Loucy (cell line): ENCODE measurements around the gene ST7L.

Experiments
- H2AFZ ChIP-seq: fragments of 200-600 bp; sonication (generic); 2 replicates; pipeline ENCODE4 v1.6.0; 2016; ENCODE audit warnings: antibody characterized with exemption, mild to moderate bottlenecking, low read length, moderate library complexity
- H3F3A ChIP-seq: fragments of 200-600 bp; 2 replicates; pipeline ENCODE4 v1.6.0; 2016; ENCODE audit warnings: antibody characterized with exemption, low read depth, mild to moderate bottlenecking
- H3K27me3 ChIP-seq: fragments of 200-600 bp; sonication (generic); 2 replicates; pipeline ENCODE4 v1.6.1; 2014; ENCODE audit warnings: low read length, mild to moderate bottlenecking; ENCODE audit not compliant: insufficient read depth, poor library complexity, severe bottlenecking
- H3K36me3 ChIP-seq: fragments of 200-600 bp; sonication (generic); 2 replicates; pipeline ENCODE4 v1.6.1; 2016; ENCODE audit warnings: low read length; ENCODE audit not compliant: insufficient read depth
- H3K4me1 ChIP-seq: fragments of 200-600 bp; sonication (generic); 2 replicates; pipeline ENCODE4 v1.5.1; 2014; ENCODE audit warnings: low read length, mild to moderate bottlenecking; ENCODE audit not compliant: insufficient read depth, poor library complexity, severe bottlenecking
- H3K4me2 ChIP-seq: fragments of 200-600 bp; sonication (generic); 2 replicates; pipeline ENCODE4 v1.6.0; 2014; ENCODE audit warnings: antibody characterized with exemption, low read length, low read depth, mild to moderate bottlenecking; ENCODE audit not compliant: poor library complexity, severe bottlenecking
- H3K4me3 ChIP-seq: fragments of 200-600 bp; sonication (generic); 2 replicates; pipeline ENCODE4 v1.5.1; 2014; ENCODE audit warnings: low read length, mild to moderate bottlenecking, mixed read lengths; ENCODE audit not compliant: poor library complexity, severe bottlenecking
- H3K79me2 ChIP-seq: fragments of 200-600 bp; sonication (generic); 2 replicates; pipeline ENCODE4 v1.6.1; 2014; ENCODE audit warnings: low read length; ENCODE audit not compliant: insufficient read depth
- H3K9ac ChIP-seq: fragments of 200-600 bp; sonication (generic); 2 replicates; pipeline ENCODE4 v1.6.0; 2014; ENCODE audit warnings: mild to moderate bottlenecking, low read depth, low read length, moderate library complexity; ENCODE audit not compliant: poor library complexity, severe bottlenecking
- H3K9me2 ChIP-seq: fragments of 200-600 bp; sonication (generic); replicated peaks from 2 replicates; pipeline ENCODE4 v1.6.1; 2016; ENCODE audit warnings: low read depth, low read length, mixed read lengths
- H3K9me3 ChIP-seq: fragments of 200-600 bp; sonication (generic); 2 replicates; pipeline ENCODE4 v1.6.1; 2014; ENCODE audit warnings: mild to moderate bottlenecking, antibody characterized with exemption, low read length, low read depth; ENCODE audit not compliant: insufficient read depth
- H4K20me1 ChIP-seq: fragments of 200-600 bp; sonication (generic); 2 replicates; pipeline ENCODE4 v1.6.0; 2014; ENCODE audit warnings: antibody characterized with exemption, low read length, mild to moderate bottlenecking; ENCODE audit not compliant: insufficient read depth, poor library complexity, severe bottlenecking
- EZH2phosphoT487 ChIP-seq: fragments of 200-600 bp; IDR thresholded peaks from 2 replicates; pipeline ENCODE4 v1.6.1; 2018; ENCODE audit warnings: antibody characterized with exemption, mild to moderate bottlenecking, moderate library complexity, borderline replicate concordance
- TF ChIP-seq, protein P1 (sequence below): fragments of 200-600 bp; sonication (generic); conservative IDR thresholded peaks from 2 replicates; pipeline ENCODE4 v1.5.1; 2014; ENCODE audit warnings: mild to moderate bottlenecking, antibody characterized with exemption, low read length

The ST7L gene

GRCh38 chr1:112509660-112510178 lies 109.2 kb downstream of the ST7L start:
- TF ChIP-seq EZH2phosphoT487 = no peak
- TF ChIP-seq, protein P1, sequence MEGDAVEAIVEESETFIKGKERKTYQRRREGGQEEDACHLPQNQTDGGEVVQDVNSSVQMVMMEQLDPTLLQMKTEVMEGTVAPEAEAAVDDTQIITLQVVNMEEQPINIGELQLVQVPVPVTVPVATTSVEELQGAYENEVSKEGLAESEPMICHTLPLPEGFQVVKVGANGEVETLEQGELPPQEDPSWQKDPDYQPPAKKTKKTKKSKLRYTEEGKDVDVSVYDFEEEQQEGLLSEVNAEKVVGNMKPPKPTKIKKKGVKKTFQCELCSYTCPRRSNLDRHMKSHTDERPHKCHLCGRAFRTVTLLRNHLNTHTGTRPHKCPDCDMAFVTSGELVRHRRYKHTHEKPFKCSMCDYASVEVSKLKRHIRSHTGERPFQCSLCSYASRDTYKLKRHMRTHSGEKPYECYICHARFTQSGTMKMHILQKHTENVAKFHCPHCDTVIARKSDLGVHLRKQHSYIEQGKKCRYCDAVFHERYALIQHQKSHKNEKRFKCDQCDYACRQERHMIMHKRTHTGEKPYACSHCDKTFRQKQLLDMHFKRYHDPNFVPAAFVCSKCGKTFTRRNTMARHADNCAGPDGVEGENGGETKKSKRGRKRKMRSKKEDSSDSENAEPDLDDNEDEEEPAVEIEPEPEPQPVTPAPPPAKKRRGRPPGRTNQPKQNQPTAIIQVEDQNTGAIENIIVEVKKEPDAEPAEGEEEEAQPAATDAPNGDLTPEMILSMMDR = no peak
- no peak overlapping the region for H3K9ac ChIP-seq

DNA sequence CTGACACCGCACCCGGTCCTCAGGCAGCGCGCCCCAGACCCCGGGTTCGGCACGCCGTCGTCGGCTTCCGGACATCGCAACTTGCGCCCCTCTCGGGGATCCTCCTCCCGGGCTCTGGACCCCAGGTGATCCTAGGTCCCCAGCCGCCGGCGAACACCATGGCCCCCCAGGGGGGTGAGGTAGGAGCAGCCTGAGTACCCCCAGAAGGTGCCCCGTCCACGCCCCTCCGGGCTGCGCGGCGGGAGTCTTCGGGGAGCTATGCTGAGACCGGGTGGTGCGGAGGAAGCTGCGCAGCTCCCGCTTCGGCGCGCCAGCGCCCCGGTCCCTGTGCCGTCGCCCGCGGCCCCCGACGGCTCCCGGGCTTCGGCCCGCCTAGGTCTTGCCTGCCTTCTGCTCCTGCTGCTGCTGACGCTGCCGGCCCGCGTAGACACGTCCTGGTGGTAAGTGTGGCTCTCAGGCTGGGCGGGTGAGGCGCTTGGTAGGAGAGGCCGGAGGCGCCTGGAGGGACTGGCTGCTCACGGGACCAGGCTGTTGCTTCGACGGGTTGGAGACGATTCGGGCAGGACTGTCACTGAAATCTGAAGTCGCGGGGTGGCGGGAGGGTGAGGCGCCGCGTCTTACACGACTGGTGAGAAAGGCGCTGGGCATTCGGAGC lies 109.8 kb downstream of the ST7L start:
- no peak overlapping the region for H2AFZ ChIP-seq
- H3F3A ChIP-seq = no peaks in the 10 kb centered on the region
- H3K4me2 ChIP-seq = no peak overlapping the region
- no peaks in the 10 kb centered on the region for H3K79me2 ChIP-seq
- TF ChIP-seq, protein P1 = no peak
- TF ChIP-seq EZH2phosphoT487 = no peak
- no peaks in the 10 kb centered on the region for H3K9me3 ChIP-seq
- H3K4me3 ChIP-seq = no peak overlapping the region
- H3K9ac ChIP-seq = no peak overlapping the region
- peaks cover 18% of the 10 kb centered on the region for H3K4me1 ChIP-seq
- no peaks in the 10 kb centered on the region for H4K20me1 ChIP-seq
- H3K9me2 ChIP-seq = no peaks in the 10 kb centered on the region
- no peaks in the 10 kb centered on the region for H3K27me3 ChIP-seq
- no peaks in the 10 kb centered on the region for H3K36me3 ChIP-seq

More at GRCh38 chr1:112509660-112510178, 109.2 kb downstream of the ST7L start:
- Histone ChIP-seq H3K4me3 (no peak overlapping the region), H3K4me1 (peaks cover 18% of the 10 kb centered on the region), H3K36me3 (no peaks in the 10 kb centered on the region), H3K27me3 (no peaks in the 10 kb centered on the region), H3F3A (no peaks in the 10 kb centered on the region), H3K9me3 (no peaks in the 10 kb centered on the region), H4K20me1 (no peaks in the 10 kb centered on the region), H3K4me2 (no peak overlapping the region), H2AFZ (no peak overlapping the region), H3K79me2 (no peaks in the 10 kb centered on the region), H3K9me2 (no peaks in the 10 kb centered on the region)

DNA sequence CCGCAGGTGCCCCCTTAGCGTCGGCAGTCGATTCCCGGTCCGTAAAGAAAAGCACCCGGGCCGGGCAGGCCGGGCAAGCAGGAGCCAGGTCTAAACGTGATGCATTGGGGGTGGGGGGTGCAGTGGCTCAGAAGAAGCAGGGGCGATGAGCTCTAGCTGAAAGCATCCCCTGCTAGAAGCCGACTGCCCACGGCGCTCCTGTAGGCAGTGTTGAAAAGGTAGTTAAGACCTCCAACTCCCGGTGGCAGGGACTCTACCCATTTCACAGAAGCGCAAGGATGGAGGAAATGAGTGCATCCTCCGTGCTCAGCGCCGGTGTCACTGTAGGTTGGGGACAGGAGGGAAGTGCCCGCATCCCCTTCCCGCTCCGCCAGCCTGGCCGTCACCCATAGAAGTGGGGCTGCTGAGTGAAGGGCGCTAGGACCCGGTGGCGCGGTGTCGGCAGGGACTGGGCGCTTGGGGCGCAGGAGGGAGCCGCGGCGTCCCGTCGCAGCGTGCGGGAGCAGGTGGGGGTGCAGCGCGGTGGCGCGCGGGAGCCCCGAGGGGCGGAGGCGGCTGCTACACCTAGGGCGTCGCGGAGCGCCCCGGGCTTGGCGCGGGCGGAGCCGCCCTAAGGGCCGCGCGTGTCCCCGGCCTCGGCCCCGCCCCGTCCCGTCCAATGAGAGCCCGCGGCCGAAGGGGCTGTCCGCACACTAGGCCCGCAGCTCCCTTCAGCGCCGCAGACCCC lies 110.5 kb downstream of the ST7L start, which contains the start of gene WNT2B:
WNT2B (plus strand) TSS at position 688 of the 727 bp plus-strand sequence. CDS start 298 bp downstream, outside the sequence.
- Histone ChIP-seq H3K9me2 (no peaks in the 10 kb centered on the region), H3F3A (no peaks in the 10 kb centered on the region), H4K20me1 (no peaks in the 10 kb centered on the region), H3K79me2 (no peaks in the 10 kb centered on the region), H3K27me3 (peaks cover 3% of the 10 kb centered on the region), H3K4me2 (no peak within 1 kb of the TSS), H3K9ac (no peak within 1 kb of the TSS), H3K4me3 (no peak within 1 kb of the TSS), H3K4me1 (peaks cover 13% of the 10 kb centered on the region), H3K36me3 (no peaks in the 10 kb centered on the region), H2AFZ (no peak within 1 kb of the TSS), H3K9me3 (no peaks in the 10 kb centered on the region)
- TF ChIP-seq, protein P1 = no peak
- no peak for TF ChIP-seq EZH2phosphoT487
